ENCODE results near the gene GOLGA8T. TPM values are rescaled to one million over a fixed set of nuclear protein-coding genes. Genes with fewer than 3 reads are reported as not detected.
"Not testable (repeated sequence)": the region's sequence is repeated elsewhere in the genome, so short reads cannot be mapped to it uniquely, and the experiment has no call there.

The GOLGA8T gene
- total RNA-seq, 4 donors from 2014 or later, result not detected

GRCh38 chr15:30192892-30193291, 58.0 kb downstream of the GOLGA8T start:
- H3K36me3 ChIP-seq, result not testable (repeated sequence)

More at GRCh38 chr15:30192892-30193291, 58.0 kb downstream of the GOLGA8T start:
- H3K4me3 ChIP-seq; intact Hi-C loops (cut with DNase I); H3K4me1 ChIP-seq; DNase-seq (ENCODE audit: extremely low spot score); H3K27ac ChIP-seq (replicated peaks in 1 of 4); H3K9me3 ChIP-seq; H3K27me3 ChIP-seq: not testable (repeated sequence)
- no CpG with 5 or more reads among the region's 9 CpGs for WGBS

Small RNAs within 50 kb of the gene (small RNA-seq; reads per million reads assigned to genes)
- gene AC120045.2, result 0 reads per million in 3 donors
- gene RF00096, result 0 reads per million in 3 donors
- gene RN7SL469P, result 0 reads per million in 3 donors
- gene RN7SL673P, result 0 reads per million in 3 donors

Other genes with a start within 250 kb of the GOLGA8T start
- not detected for gene GOLGA8J, start 52.1 kb upstream of the GOLGA8T start, total RNA-seq

All from esophagus muscularis mucosa (tissue), 4 donors.